GM13976 (cell line): ENCODE results near the gene PTGES2.
A peak's percentile ranks its signal among the peaks of the same experiment; 100 is the strongest.
"Not testable (repeated sequence)": the region's sequence is repeated elsewhere in the genome, so short reads cannot be mapped to it uniquely, and the experiment has no call there.

Experiments
- DNase-seq: peaks from one replicate; pipeline ENCODE4 v3.0.0; 2012; ENCODE audit warnings: low spot score
- CTCF ChIP-seq: IDR thresholded peaks from 2 replicates; pipeline ENCODE4 v1.5.1; 2012; ENCODE audit warnings: borderline replicate concordance, mild to moderate bottlenecking; ENCODE audit not compliant: insufficient read depth; ENCODE audit errors: extremely low read depth, missing control alignments, control extremely low read depth
- in situ Hi-C: fragments of 300-500 bp; cut with MboI; formaldehyde crosslinking; loops from one replicate; pipeline ENCODE4 v1.12.0; 2022; ENCODE audit warnings: low sequenced_read_pairs, mixed read lengths, inconsistent platforms; ENCODE audit not compliant: unreplicated experiment

The PTGES2 gene

GRCh38 chr9:128072144-128073021 is 55.1 kb downstream of the PTGES2 start:
- in situ Hi-C loops = no loop called here
- peak; percentile 61 for DNase-seq
- no peak for TF ChIP-seq CTCF

- in situ Hi-C loops, DNase-seq: not testable (repeated sequence)
Measured at GRCh38 chr9:128071475-128071874, 56.1 kb downstream of the PTGES2 start.

- no peak for TF ChIP-seq CTCF
- in situ Hi-C loops = no loop called here
Measured at GRCh38 chr9:128070874-128071273, 56.7 kb downstream of the PTGES2 start.

More at GRCh38 chr9:128070874-128071273, 56.7 kb downstream of the PTGES2 start:
- DNase-seq = no peak
